Measurements from ENCODE around the gene KRT73. TPM values are rescaled to one million over a fixed set of nuclear protein-coding genes. Genes with fewer than 3 reads are reported as not detected.
A peak's percentile ranks its signal among the peaks of the same experiment; 100 is the strongest.

The KRT73 gene
- total RNA-seq, 5 donors from 2014 or later (not counting 1 experiment from before 2014, with no cell fraction given): 6.8 to 37.9 (median 21.9) TPM

DNA sequence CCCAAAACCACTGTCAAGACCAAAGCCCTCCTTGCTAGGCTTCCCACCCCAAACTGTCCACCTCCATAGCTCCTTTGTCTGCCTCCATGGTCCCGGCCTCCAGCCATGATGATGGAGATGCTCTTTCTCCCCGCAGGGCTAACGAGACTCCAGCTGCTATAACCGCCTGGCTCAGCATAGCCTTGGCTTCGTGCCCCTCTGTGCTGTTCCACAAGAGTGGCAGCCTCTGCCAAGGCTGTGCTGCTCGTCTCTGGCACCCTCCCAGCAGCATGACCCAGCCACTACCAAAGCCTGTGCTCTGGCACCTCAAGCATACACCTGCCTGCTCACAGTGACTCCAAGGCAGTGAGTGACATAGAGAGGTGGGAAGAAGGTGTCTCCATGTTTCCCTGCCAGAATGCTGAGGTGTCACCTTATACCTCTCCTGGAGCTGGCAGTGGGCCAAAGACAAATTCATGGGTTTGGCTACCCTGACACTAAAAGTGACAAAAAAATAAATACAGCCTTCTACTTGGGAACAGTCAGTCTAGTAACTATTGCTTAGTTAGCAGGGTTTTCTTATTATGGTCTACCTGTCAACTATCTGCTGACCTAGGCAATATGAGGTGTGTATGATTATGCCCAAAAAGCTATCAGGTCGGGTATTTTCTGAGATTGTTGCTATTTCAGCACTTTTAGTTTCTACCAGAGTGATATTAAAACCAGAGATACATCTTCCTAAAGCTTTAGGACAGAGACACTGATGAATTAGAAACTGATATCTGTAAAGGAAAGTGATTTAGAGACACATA lies 16.1 kb upstream of the KRT73 start:
- ChIA-PET POLR2A (no interaction called here), CTCF (interaction anchor here in 1 of 2 donors (1.4 to 1.6 kb wide), 2 partner anchors 20 to 49 kb away, joined by 3 to 4 read pairs; no protein-coding TSS in a partner anchor)
- Histone ChIP-seq H3K9me3 (no peaks in the 10 kb centered on the region), H3K27me3 (replicated peaks in 1 of 2; ENCODE audit: control insufficient read depth in 2 of 2, extremely low read depth in 1 of 2, insufficient read depth in 2 of 2, low read length in 1 of 2) (peaks cover 0 to 3% of the 10 kb centered on the region in 2 experiments), H3K4me1 (ENCODE audit: control insufficient read depth in 1 of 2, extremely low read depth in 1 of 2, insufficient read depth in 2 of 2, low read length in 2 of 2) (peaks cover 48 to 55% of the 10 kb centered on the region in 2 experiments), H3K36me3 (ENCODE audit: control insufficient read depth in 2 of 2, extremely low read depth in 1 of 2, insufficient read depth in 1 of 2, low read length in 1 of 2) (no peaks in the 10 kb centered on the region), H3K4me3 (ENCODE audit: control insufficient read depth in 1 of 2, extremely low read depth in 1 of 2, low read length in 1 of 2) (no peak overlapping the region), H3K27ac (ENCODE audit: low read length) (no peak overlapping the region)
- Mint-ChIP-seq H3K27me3 (peaks cover 0 to 6% of the 10 kb centered on the region in 2 donors), H3K27ac (peak overlapping the region; percentile 62 to 91), H3K36me3 (no peaks in the 10 kb centered on the region), H3K4me3 (peak overlapping the region in 1 of 3 donors; percentile 40), H3K4me1 (peaks cover 52 to 65% (median 60%) of the 10 kb centered on the region in 3 donors), H3K9me3 (no peaks in the 10 kb centered on the region)
- ATAC-seq (replicated peaks in 1 of 4) (no peak), DNase-seq (peak in 2 of 35 experiments; percentile 3 to 9)
- 89% methylated on average over 5 of the region's 7 CpGs for WGBS (ENCODE audit: insufficient coverage)

DNA sequence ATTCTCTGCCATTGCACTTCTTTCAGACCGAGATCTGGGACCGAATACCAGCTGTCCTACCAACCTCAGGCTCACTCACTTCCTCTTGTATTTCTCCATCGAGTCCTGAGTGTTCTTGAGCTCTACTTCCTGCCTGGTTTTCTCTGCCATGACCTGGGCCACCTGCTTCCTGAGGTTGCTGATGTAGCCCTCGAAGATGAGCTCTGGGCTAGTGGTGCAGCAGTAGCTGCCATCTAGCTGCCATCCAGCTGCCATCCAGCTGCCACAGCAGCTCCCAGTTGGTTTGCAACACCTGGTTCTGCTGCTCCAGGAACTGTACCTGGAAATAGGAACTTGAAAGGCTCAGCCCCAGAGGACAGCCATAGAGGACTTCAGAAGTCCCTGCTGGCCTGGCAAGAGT lies 15.0 kb upstream of the KRT73 start:
- DNase-seq: peak in 14 of 35 experiments; percentile 13 to 58 (median 36)
- H3K4me1 Mint-ChIP-seq: peaks cover 60 to 67% (median 67%) of the 10 kb centered on the region in 3 donors
- peak overlapping the region; percentile 21 for H3K27ac ChIP-seq (ENCODE audit: low read length)

DNA sequence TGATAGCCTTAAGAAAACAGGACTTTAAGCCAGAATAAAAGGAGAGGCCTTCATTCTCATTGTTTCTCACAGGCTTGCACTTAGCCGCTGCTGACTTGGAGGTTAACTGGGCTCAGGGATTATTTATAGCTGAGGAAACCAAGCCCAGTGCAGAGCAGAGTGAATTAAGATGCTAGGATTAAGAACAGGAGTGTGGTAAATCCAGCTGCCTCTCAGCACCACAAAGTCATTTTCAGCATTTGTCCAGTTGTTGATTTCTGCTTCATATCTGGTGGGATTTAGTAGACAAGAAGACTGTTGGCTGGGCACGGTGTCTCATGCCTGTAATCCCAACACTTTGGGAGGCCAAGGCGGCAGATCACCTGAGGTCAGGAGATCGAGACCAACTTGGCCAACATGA lies 14.3 kb upstream of the KRT73 start:
- Histone ChIP-seq H3K4me3 (ENCODE audit: control insufficient read depth in 1 of 2, extremely low read depth in 1 of 2, low read length in 1 of 2) (peak overlapping the region in 1 of 2 donors; percentile 6), H3K4me1 (ENCODE audit: control insufficient read depth in 1 of 2, extremely low read depth in 1 of 2, insufficient read depth in 2 of 2, low read length in 2 of 2) (peaks cover 46 to 55% of the 10 kb centered on the region in 2 experiments), H3K9me3 (no peaks in the 10 kb centered on the region), H3K36me3 (ENCODE audit: control insufficient read depth in 2 of 2, extremely low read depth in 1 of 2, insufficient read depth in 1 of 2, low read length in 1 of 2) (no peaks in the 10 kb centered on the region), H3K27me3 (replicated peaks in 1 of 2; ENCODE audit: control insufficient read depth in 2 of 2, extremely low read depth in 1 of 2, insufficient read depth in 2 of 2, low read length in 1 of 2) (peaks cover 0 to 3% of the 10 kb centered on the region in 2 experiments), H3K27ac (ENCODE audit: low read length) (no peak overlapping the region)
- POLR2A ChIA-PET: interaction anchor here in 1 of 2 donors (0.7 kb wide), 1 partner anchor 54 kb away, joined by 5 read pairs; no protein-coding TSS in a partner anchor
- H3K4me3 Mint-ChIP-seq: peak overlapping the region in 1 of 3 donors; percentile 62
- H3K27me3 Mint-ChIP-seq: peaks cover 0 to 3% of the 10 kb centered on the region in 2 donors
- DNase-seq (peak in 1 of 35 experiments; percentile 1), ATAC-seq (replicated peaks in 1 of 4) (no peak)
- CTCF ChIA-PET: no interaction called here
- H3K27ac Mint-ChIP-seq: peak overlapping the region; percentile 62 to 82
- H3K9me3 Mint-ChIP-seq: no peaks in the 10 kb centered on the region
- H3K4me1 Mint-ChIP-seq: peaks cover 66 to 73% (median 69%) of the 10 kb centered on the region in 3 donors
- H3K36me3 Mint-ChIP-seq: no peaks in the 10 kb centered on the region
- WGBS (ENCODE audit: insufficient coverage): 94% methylated on average over 2 of the region's 4 CpGs

More for the DNA sequence above, 15.0 kb upstream of the KRT73 start:
- POLR2A ChIA-PET: interaction anchor here in 1 of 2 donors (0.6 kb wide), 1 partner anchor 149 kb away, joined by 8 read pairs; no protein-coding TSS in a partner anchor
- H3K9me3 ChIP-seq: no peaks in the 10 kb centered on the region
- 0% methylated on average over 4 of the region's 4 CpGs for WGBS (ENCODE audit: insufficient coverage)
- H3K4me1 ChIP-seq (ENCODE audit: control insufficient read depth in 1 of 2, extremely low read depth in 1 of 2, insufficient read depth in 2 of 2, low read length in 2 of 2): peaks cover 48 to 55% of the 10 kb centered on the region in 2 experiments
- H3K27me3 ChIP-seq (replicated peaks in 1 of 2; ENCODE audit: control insufficient read depth in 2 of 2, extremely low read depth in 1 of 2, insufficient read depth in 2 of 2, low read length in 1 of 2): peaks cover 0 to 3% of the 10 kb centered on the region in 2 experiments
- H3K4me3 Mint-ChIP-seq: peak overlapping the region in 2 of 3 donors; percentile 10 to 62
- ATAC-seq (replicated peaks in 1 of 4): peak; percentile 71 to 90 (median 84)
- no peak overlapping the region for H3K4me3 ChIP-seq (ENCODE audit: control insufficient read depth in 1 of 2, extremely low read depth in 1 of 2, low read length in 1 of 2)
- H3K36me3 ChIP-seq (ENCODE audit: control insufficient read depth in 2 of 2, extremely low read depth in 1 of 2, insufficient read depth in 1 of 2, low read length in 1 of 2): no peaks in the 10 kb centered on the region
- CTCF ChIA-PET: interaction anchor here in 1 of 2 donors (1.4 to 1.6 kb wide), 2 partner anchors 21 to 48 kb away, joined by 3 to 4 read pairs; no protein-coding TSS in a partner anchor
- H3K27ac Mint-ChIP-seq: peak overlapping the region; percentile 62 to 91
- H3K27me3 Mint-ChIP-seq: peaks cover 0 to 5% of the 10 kb centered on the region in 2 donors
- no peaks in the 10 kb centered on the region for H3K36me3 Mint-ChIP-seq
- H3K9me3 Mint-ChIP-seq: no peaks in the 10 kb centered on the region

DNA sequence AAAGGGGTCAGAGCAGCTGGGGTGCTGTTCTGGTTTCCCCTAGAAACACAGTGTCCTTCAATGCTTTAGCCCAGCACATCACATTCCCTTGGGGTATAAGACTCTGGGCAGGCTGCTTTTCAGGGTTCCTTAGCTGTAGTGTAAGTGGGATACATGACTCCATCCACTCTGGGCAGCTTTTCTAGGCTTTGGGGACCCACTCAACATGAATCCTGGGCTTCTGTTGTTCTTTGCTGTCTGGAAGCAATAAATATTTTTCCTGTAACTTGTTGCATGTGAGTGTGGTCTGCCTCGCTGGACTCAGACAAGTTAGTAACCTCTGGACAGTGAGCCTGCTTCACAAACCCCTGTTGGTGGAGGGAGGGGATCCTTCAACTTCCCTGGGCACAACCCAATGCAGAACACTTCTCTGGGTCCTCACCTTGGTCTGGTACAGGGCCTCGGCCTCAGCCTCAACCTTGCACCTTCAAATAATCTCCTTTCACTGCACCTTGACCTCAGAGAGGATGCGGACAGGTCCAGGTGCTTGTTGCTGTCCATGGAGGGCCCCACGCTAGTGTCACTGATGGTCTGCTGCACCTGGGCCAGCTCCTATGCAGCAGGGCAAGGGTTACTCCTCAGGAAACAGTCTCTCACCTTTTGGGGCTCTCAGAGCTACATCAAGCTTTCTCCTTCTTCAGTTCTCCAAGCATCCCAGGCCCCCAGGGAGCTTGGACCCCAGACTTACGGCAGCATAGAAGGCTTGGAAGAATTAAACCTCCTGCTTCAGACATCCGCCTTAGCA lies 13.5 kb upstream of the KRT73 start:
- no peak for ATAC-seq (replicated peaks in 1 of 4)
- POLR2A ChIA-PET: interaction anchor here in 1 of 2 donors (0.7 kb wide), 1 partner anchor 54 kb away, joined by 5 read pairs; no protein-coding TSS in a partner anchor
- Mint-ChIP-seq H3K27ac (peak overlapping the region; percentile 62 to 93), H3K4me1 (peaks cover 71 to 79% (median 74%) of the 10 kb centered on the region in 3 donors), H3K36me3 (no peaks in the 10 kb centered on the region), H3K27me3 (peaks cover 0 to 3% of the 10 kb centered on the region in 2 donors), H3K9me3 (no peaks in the 10 kb centered on the region), H3K4me3 (peak overlapping the region in 1 of 3 donors; percentile 62)
- Histone ChIP-seq H3K4me1 (ENCODE audit: control insufficient read depth in 1 of 2, extremely low read depth in 1 of 2, insufficient read depth in 2 of 2, low read length in 2 of 2) (peaks cover 46 to 55% of the 10 kb centered on the region in 2 experiments), H3K27ac (ENCODE audit: low read length) (peak overlapping the region; percentile 56), H3K27me3 (replicated peaks in 1 of 2; ENCODE audit: control insufficient read depth in 2 of 2, extremely low read depth in 1 of 2, insufficient read depth in 2 of 2, low read length in 1 of 2) (peaks cover 0 to 3% of the 10 kb centered on the region in 2 experiments), H3K4me3 (ENCODE audit: control insufficient read depth in 1 of 2, extremely low read depth in 1 of 2, low read length in 1 of 2) (peak overlapping the region in 1 of 2 donors; percentile 6), H3K36me3 (ENCODE audit: control insufficient read depth in 2 of 2, extremely low read depth in 1 of 2, insufficient read depth in 1 of 2, low read length in 1 of 2) (no peaks in the 10 kb centered on the region), H3K9me3 (no peaks in the 10 kb centered on the region)
- CTCF ChIA-PET: interaction anchor here in 1 of 2 donors (0.7 kb wide), 1 partner anchor 253 kb away, joined by 3 read pairs; no protein-coding TSS in a partner anchor
- WGBS (ENCODE audit: insufficient coverage): 73% methylated on average over 4 of the region's 6 CpGs
- DNase-seq: peak in 2 of 35 experiments; percentile 3 to 4

DNA sequence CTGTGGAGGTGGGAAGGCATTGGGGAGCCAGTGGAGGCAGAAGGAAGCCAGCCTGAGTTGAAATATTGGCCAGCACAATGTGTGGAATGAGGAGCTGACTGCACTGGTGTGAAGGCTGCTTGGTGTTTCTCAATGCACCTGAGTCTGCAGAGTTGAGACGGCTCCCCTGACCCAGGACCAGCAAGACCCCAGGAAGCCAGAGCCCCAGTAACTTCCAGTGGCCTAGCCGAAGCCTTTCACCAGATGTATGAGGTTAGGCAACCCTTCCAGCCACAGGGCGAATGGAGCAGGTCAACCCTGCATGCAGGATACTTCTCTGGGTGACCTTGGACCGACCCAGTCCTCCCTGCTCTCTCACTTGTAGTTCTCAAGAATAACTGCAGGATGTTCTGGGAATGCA lies 12.9 kb upstream of the KRT73 start:
- no peaks in the 10 kb centered on the region for H3K9me3 ChIP-seq
- Mint-ChIP-seq H3K27me3 (peaks cover 0 to 3% of the 10 kb centered on the region in 2 donors), H3K27ac (peak overlapping the region; percentile 92 to 93), H3K4me1 (peaks cover 71 to 80% (median 77%) of the 10 kb centered on the region in 3 donors), H3K36me3 (no peaks in the 10 kb centered on the region), H3K9me3 (no peaks in the 10 kb centered on the region), H3K4me3 (peak overlapping the region; percentile 7 to 62 (median 55))
- peak overlapping the region in 1 of 2 donors; percentile 39 for H3K4me3 ChIP-seq (ENCODE audit: control insufficient read depth in 1 of 2, extremely low read depth in 1 of 2, low read length in 1 of 2)
- H3K4me1 ChIP-seq (ENCODE audit: control insufficient read depth in 1 of 2, extremely low read depth in 1 of 2, insufficient read depth in 2 of 2, low read length in 2 of 2): peaks cover 46 to 53% of the 10 kb centered on the region in 2 experiments
- ChIA-PET POLR2A (no interaction called here), CTCF (interaction anchor here in 1 of 2 donors (0.7 kb wide), 1 partner anchor 254 kb away, joined by 3 read pairs; no protein-coding TSS in a partner anchor)
- WGBS (ENCODE audit: insufficient coverage): 60% methylated on average over 1 of the region's 4 CpGs
- H3K36me3 ChIP-seq (ENCODE audit: control insufficient read depth in 2 of 2, extremely low read depth in 1 of 2, insufficient read depth in 1 of 2, low read length in 1 of 2): no peaks in the 10 kb centered on the region
- peaks cover 0 to 3% of the 10 kb centered on the region in 2 experiments for H3K27me3 ChIP-seq (replicated peaks in 1 of 2; ENCODE audit: control insufficient read depth in 2 of 2, extremely low read depth in 1 of 2, insufficient read depth in 2 of 2, low read length in 1 of 2)
- peak in 2 of 35 experiments; percentile 5 to 10 for DNase-seq
- ATAC-seq (replicated peaks in 1 of 4): no peak
- peak overlapping the region; percentile 56 for H3K27ac ChIP-seq (ENCODE audit: low read length)

All from T-cell (primary cell).